DND-41 (cell line): ENCODE data around the gene GPX1.
A peak's percentile ranks its signal among the peaks of the same experiment; 100 is the strongest.
"Not testable (repeated sequence)": the region's sequence is repeated elsewhere in the genome, so short reads cannot be mapped to it uniquely, and the experiment has no call there.

Experiments
- ATAC-seq: fragments of 200-7000 bp; cut with Tn5 transposase; 3 replicates; pipeline ENCODE4 v1.9.1; 2021; ENCODE audit warnings: low read depth; ENCODE audit not compliant: insufficient read depth
- DNase-seq: peaks from one replicate; pipeline ENCODE4 v3.0.0-alpha.2; 2020
- H2AFZ ChIP-seq: 2 replicates; pipeline ENCODE4 v1.6.0; 2012; ENCODE audit warnings: low read depth, low read length
- H3K27ac ChIP-seq: 2 replicates; pipeline ENCODE4 v1.5.1; 2012; ENCODE audit warnings: low read length, inconsistent platforms
- H3K27me3 ChIP-seq: fragments of 200-600 bp; sonication (generic); 2 replicates; pipeline ENCODE4 v1.6.0; 2012; ENCODE audit warnings: low read length, mild to moderate bottlenecking, inconsistent platforms; ENCODE audit not compliant: insufficient read depth, poor library complexity
- H3K36me3 ChIP-seq: 2 replicates; pipeline ENCODE4 v1.5.1; 2012; ENCODE audit warnings: low read length, inconsistent platforms; ENCODE audit not compliant: insufficient read depth
- H3K4me1 ChIP-seq: 2 replicates; pipeline ENCODE4 v1.5.1; 2012; ENCODE audit warnings: mild to moderate bottlenecking, low read length; ENCODE audit not compliant: insufficient read depth
- H3K4me2 ChIP-seq: 2 replicates; pipeline ENCODE4 v1.6.0; 2012; ENCODE audit warnings: mild to moderate bottlenecking, moderate library complexity, low read length, inconsistent platforms; ENCODE audit not compliant: insufficient read depth
- H3K4me3 ChIP-seq, 2 experiments: fragments of 200-600 bp in 1 of 2; shearing (Covaris generic) in 1 of 2; 2 replicates each; pipeline ENCODE4 v1.5.1; 2012 to 2016; ENCODE audit warnings: inconsistent platforms in 2 of 2, low read length in 2 of 2, mild to moderate bottlenecking in 2 of 2, low read depth in 1 of 2, moderate library complexity in 1 of 2
- H3K79me2 ChIP-seq: 2 replicates; pipeline ENCODE4 v1.6.0; 2012; ENCODE audit warnings: low read length, inconsistent platforms; ENCODE audit not compliant: insufficient read depth
- H3K9ac ChIP-seq: 2 replicates; pipeline ENCODE4 v1.6.0; 2012; ENCODE audit warnings: low read depth, mild to moderate bottlenecking, inconsistent platforms, low read length, moderate library complexity
- H3K9me3 ChIP-seq: 2 replicates; pipeline ENCODE4 v1.5.1; 2012; ENCODE audit warnings: low read length, moderate library complexity, mild to moderate bottlenecking, inconsistent platforms; ENCODE audit not compliant: insufficient read depth, severe bottlenecking
- H4K20me1 ChIP-seq: 2 replicates; pipeline ENCODE4 v1.6.0; 2012; ENCODE audit warnings: low read length; ENCODE audit not compliant: insufficient read depth
- CTCF ChIP-seq: IDR thresholded peaks from 2 replicates; pipeline ENCODE4 v1.5.1; 2012; ENCODE audit warnings: borderline replicate concordance, low read length, moderate library complexity, mild to moderate bottlenecking; ENCODE audit not compliant: poor library complexity, severe bottlenecking; ENCODE audit errors: extremely low read depth
- EZH2 ChIP-seq: IDR thresholded peaks from 3 replicates; pipeline ENCODE4 v1.6.1; 2012; ENCODE audit warnings: borderline replicate concordance, low read depth, mild to moderate bottlenecking, moderate library complexity, low read length, inconsistent platforms; ENCODE audit not compliant: severe bottlenecking

The GPX1 gene

GRCh38 chr3:49339581-49339940, 18.6 kb downstream of the GPX1 start:
- ATAC-seq (peak; percentile 6), DNase-seq (peak; percentile 53)
- Histone ChIP-seq H3K4me3 (peak overlapping the region; percentile 81 to 85), H4K20me1 (no peaks in the 10 kb centered on the region), H3K9ac (peak overlapping the region; percentile 82), H3K27me3 (no peaks in the 10 kb centered on the region), H3K9me3 (no peaks in the 10 kb centered on the region), H3K79me2 (peaks cover 70% of the 10 kb centered on the region), H3K4me2 (peak overlapping the region; percentile 72), H3K27ac (peak overlapping the region; percentile 98), H3K36me3 (peaks cover 23% of the 10 kb centered on the region), H2AFZ (peak overlapping the region; percentile 83), H3K4me1 (peaks cover 45% of the 10 kb centered on the region)
- TF ChIP-seq EZH2 (no peak), CTCF (no peak)

- no peak overlapping the region for H3K4me3 ChIP-seq
Observed at GRCh38 chr3:49333916-49334633, 24.1 kb downstream of the GPX1 start.

GRCh38 chr3:49333091-49333490, 25.1 kb downstream of the GPX1 start:
- Histone ChIP-seq H3K4me3 (no peak overlapping the region), H3K4me2 (no peak overlapping the region), H3K27ac (no peak overlapping the region), H3K9me3 (no peaks in the 10 kb centered on the region), H3K9ac (no peak overlapping the region), H3K27me3 (no peaks in the 10 kb centered on the region), H4K20me1 (no peaks in the 10 kb centered on the region), H3K79me2 (peaks cover 65% of the 10 kb centered on the region), H3K36me3 (peaks cover 78% of the 10 kb centered on the region), H3K4me1 (peaks cover 6% of the 10 kb centered on the region), H2AFZ (no peak overlapping the region)
- ATAC-seq: no peak
- TF ChIP-seq EZH2 (no peak), CTCF (no peak)
- peak; percentile 13 for DNase-seq

More at GRCh38 chr3:49333916-49334633, 24.1 kb downstream of the GPX1 start:
- DNase-seq (no peak), ATAC-seq (no peak)
- no peak for TF ChIP-seq EZH2
- TF ChIP-seq CTCF: no peak
- no peaks in the 10 kb centered on the region for H3K9me3 ChIP-seq
- H3K36me3 ChIP-seq: peaks cover 73% of the 10 kb centered on the region
- H4K20me1 ChIP-seq: no peaks in the 10 kb centered on the region
- no peak overlapping the region for H3K9ac ChIP-seq
- peaks cover 16% of the 10 kb centered on the region for H3K4me1 ChIP-seq
- H3K4me2 ChIP-seq: no peak overlapping the region
- H2AFZ ChIP-seq: no peak overlapping the region
- H3K27me3 ChIP-seq: no peaks in the 10 kb centered on the region
- no peak overlapping the region for H3K27ac ChIP-seq
- peaks cover 74% of the 10 kb centered on the region for H3K79me2 ChIP-seq

- Histone ChIP-seq H3K79me2 (peaks cover 37% of the 10 kb centered on the region), H2AFZ (no peak overlapping the region), H3K9me3 (no peaks in the 10 kb centered on the region), H3K27me3 (no peaks in the 10 kb centered on the region), H3K4me1 (no peaks in the 10 kb centered on the region), H3K27ac (no peak overlapping the region), H4K20me1 (peaks cover 4% of the 10 kb centered on the region; the same call in 1 of the 2 replicates), H3K36me3 (peaks cover 85% of the 10 kb centered on the region), H3K4me2 (no peak overlapping the region), H3K9ac (no peak overlapping the region), H3K4me3 (no peak overlapping the region)
- no peak for DNase-seq
- no peak for TF ChIP-seq CTCF
- no peak for TF ChIP-seq EZH2
- no peak for ATAC-seq
Observed at GRCh38 chr3:49329186-49329585, 29.0 kb downstream of the GPX1 start.

- H3K4me1 ChIP-seq, H3K27ac ChIP-seq, H3K9me3 ChIP-seq, ATAC-seq, H3K4me2 ChIP-seq, DNase-seq, H3K4me3 ChIP-seq, H3K9ac ChIP-seq, H2AFZ ChIP-seq, H4K20me1 ChIP-seq, H3K27me3 ChIP-seq: not testable (repeated sequence)
- Histone ChIP-seq H3K36me3 (peaks cover 85% of the 10 kb centered on the region), H3K79me2 (peaks cover 33% of the 10 kb centered on the region)
Observed at GRCh38 chr3:49328350-49328749, 29.8 kb downstream of the GPX1 start.
